Esophagus (tissue), 2 donors: Measurements from ENCODE around the gene PROSER2. TPM values are rescaled to one million over a fixed set of nuclear protein-coding genes. Genes with fewer than 3 reads are reported as not detected.

Experiments used
- H3K27ac ChIP-seq, 2 donors: one replicate each; pipeline ENCODE4 v1.5.1; 2013; ENCODE audit warnings: low read depth in 2 of 2, mild to moderate bottlenecking in 2 of 2, inconsistent platforms in 1 of 2, low read length in 1 of 2, moderate library complexity in 1 of 2
- H3K27me3 ChIP-seq, 2 donors: one replicate each; pipeline ENCODE4 v1.6.1; 2013; ENCODE audit warnings: low read length in 2 of 2, control low read depth in 1 of 2, mild to moderate bottlenecking in 1 of 2; ENCODE audit not compliant: insufficient read depth in 2 of 2, control insufficient read depth in 1 of 2
- H3K36me3 ChIP-seq, 2 donors: one replicate each; pipeline ENCODE4 v1.6.1; 2013; ENCODE audit warnings: low read length in 1 of 2; ENCODE audit not compliant: control insufficient read depth in 2 of 2, insufficient read depth in 2 of 2
- H3K4me1 ChIP-seq, 2 donors: one replicate each; pipeline ENCODE4 v1.6.1; 2013; ENCODE audit warnings: low read length in 1 of 2; ENCODE audit not compliant: control insufficient read depth in 2 of 2, insufficient read depth in 2 of 2
- H3K4me3 ChIP-seq, 2 donors: one replicate each; pipeline ENCODE4 v1.5.1; 2013; ENCODE audit warnings: low read length in 2 of 2, mild to moderate bottlenecking in 2 of 2, low read depth in 1 of 2, moderate library complexity in 1 of 2
- H3K9me3 ChIP-seq, 2 donors: one replicate each; pipeline ENCODE4 v1.6.1; 2013; ENCODE audit warnings: mild to moderate bottlenecking in 2 of 2, low read depth in 1 of 2, low read length in 1 of 2, moderate library complexity in 1 of 2; ENCODE audit not compliant: control insufficient read depth in 2 of 2, insufficient read depth in 1 of 2
- WGBS, 2 donors: extraction: QIAGEN DNeasy Blood & Tissue Kit; methylation state at CpG; one replicate each; pipeline ENCODE4 v1.1.7; 2013; 5-methylcytosine and 5-hydroxymethylcytosine counted together
- polyA plus RNA-seq, 2 donors: library from polyadenylated mRNA; stranded (reverse); fragments of 200-250 nt; gene quantifications; one replicate each; pipeline ENCODE4 v1.2.3, GENCODE V29; 2013
- donor health status: healthy with polysubstance abuse.
- donor health status: Bipolar disorder and iron deficiency.

Gene PROSER2
- polyA plus RNA-seq, 2 donors = 5.2 to 6.8 TPM

DNA sequence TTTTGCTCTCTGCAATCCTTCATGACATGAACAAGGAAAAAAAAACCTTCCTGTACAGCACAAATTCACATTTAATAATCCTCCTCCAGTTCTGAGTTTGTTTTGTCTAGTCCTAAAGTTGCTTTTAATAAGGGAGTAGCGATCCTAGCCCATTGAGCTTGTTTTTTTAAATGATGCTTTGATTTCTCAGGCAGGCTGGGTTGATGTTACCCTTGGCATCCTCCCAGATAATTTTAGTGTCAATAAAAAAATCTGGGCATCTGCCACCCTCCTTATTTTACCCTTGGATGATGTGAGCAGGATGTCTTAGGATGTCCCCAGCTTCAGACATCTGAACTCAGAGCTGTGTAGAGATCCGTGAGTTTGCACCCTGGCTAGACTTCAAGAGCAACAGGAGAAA lies 33.9 kb upstream of the PROSER2 start:
- Histone ChIP-seq H3K36me3 (no peaks in the 10 kb centered on the region), H3K27ac (no peak overlapping the region), H3K4me3 (no peak overlapping the region), H3K9me3 (no peaks in the 10 kb centered on the region), H3K4me1 (no peaks in the 10 kb centered on the region), H3K27me3 (no peaks in the 10 kb centered on the region)
- WGBS, 2 donors = 59 to 75% methylated on average over 2 of the region's 2 CpGs

DNA sequence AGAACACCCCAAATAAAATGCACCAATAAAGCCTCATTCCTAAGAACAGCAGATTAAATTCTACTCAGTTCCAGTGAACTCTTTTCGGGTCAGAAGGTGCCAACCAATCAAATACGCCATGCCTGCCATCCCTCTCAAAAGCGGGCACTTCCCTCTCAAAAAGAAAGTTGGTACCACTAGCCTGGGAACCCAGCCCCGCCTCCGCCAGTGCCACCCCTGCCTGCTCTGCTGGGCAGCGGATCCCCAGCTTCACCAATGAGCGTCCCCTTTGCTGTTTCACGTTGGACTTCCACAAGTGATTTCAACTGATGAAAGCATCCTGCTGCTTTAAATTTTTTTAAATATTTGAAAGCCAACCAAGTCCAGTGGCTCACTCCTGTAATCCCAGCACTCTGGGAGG lies 33.2 kb upstream of the PROSER2 start:
- no peaks in the 10 kb centered on the region for H3K9me3 ChIP-seq
- H3K27me3 ChIP-seq = no peaks in the 10 kb centered on the region
- H3K4me3 ChIP-seq = no peak overlapping the region
- no peak overlapping the region for H3K27ac ChIP-seq
- no peaks in the 10 kb centered on the region for H3K4me1 ChIP-seq
- WGBS, 2 donors = 86 to 87% methylated on average over 8 of the region's 8 CpGs
- no peaks in the 10 kb centered on the region for H3K36me3 ChIP-seq

DNA sequence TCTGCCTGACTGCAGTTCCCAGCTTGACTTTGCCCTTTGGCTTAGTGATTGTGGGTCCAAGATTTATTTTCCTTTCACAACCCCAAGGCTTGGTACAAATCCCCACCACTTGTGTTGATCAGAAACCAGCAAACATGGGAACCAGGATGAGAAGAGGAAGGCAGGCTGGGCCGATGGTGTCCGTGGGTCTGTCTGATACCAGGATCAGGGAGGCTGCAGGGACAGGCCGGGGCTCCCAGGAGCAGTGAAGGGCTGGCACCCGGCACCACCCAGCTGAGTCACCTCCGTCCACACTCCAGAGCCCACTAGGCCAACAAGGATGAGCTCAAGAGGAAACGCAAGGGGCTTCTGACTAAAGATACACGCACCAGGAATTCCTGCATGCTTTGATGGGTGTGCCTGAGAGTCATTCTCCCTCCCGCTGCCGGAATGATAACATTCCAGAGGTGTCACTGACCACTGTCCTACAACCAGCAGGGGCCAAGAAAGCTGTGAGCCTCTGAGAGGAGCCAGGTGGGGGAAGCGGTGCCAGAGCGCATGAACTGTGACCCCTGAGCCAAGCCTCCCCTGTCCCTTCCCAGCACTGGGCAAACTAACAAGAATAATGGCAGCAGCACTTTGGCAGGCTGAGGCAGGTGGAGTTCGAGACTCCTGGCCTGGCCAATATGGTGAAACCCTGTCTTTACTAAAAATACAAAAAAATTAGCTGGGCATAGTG lies 29.2 kb upstream of the PROSER2 start:
- H3K9me3 ChIP-seq = peaks cover 0 to 4% of the 10 kb centered on the region in 2 donors
- H3K4me3 ChIP-seq = no peak overlapping the region
- H3K4me1 ChIP-seq = no peaks in the 10 kb centered on the region
- 81 to 93% methylated on average over 12 of the region's 12 CpGs for WGBS, 2 donors
- no peak overlapping the region for H3K27ac ChIP-seq
- no peaks in the 10 kb centered on the region for H3K27me3 ChIP-seq
- H3K36me3 ChIP-seq = no peaks in the 10 kb centered on the region

DNA sequence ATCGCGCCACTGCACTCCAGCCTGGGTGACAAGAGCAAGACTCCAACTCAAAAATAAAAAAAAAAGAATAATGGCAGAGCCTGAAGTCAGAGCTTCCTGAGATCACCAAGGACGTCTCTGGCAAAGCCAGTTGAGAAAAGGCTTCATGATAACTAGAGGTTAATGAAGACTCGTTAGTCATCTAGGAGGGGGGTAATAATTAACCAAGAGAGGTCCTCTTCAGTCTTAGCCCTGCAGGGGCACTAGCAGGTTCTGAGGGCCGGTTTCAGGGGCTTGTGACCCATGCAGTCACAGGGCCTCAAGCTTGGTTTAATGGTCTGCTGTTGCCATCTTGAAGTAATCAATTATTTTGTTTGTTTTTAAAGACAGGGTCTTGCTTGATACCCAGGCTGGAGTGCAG lies 28.6 kb upstream of the PROSER2 start:
- H3K4me3 ChIP-seq = no peak overlapping the region
- H3K9me3 ChIP-seq = peaks cover 0 to 4% of the 10 kb centered on the region in 2 donors
- no peak overlapping the region for H3K27ac ChIP-seq
- no peaks in the 10 kb centered on the region for H3K36me3 ChIP-seq
- WGBS, 2 donors = 88 to 94% methylated on average over 5 of the region's 5 CpGs
- no peaks in the 10 kb centered on the region for H3K27me3 ChIP-seq
- no peaks in the 10 kb centered on the region for H3K4me1 ChIP-seq

DNA sequence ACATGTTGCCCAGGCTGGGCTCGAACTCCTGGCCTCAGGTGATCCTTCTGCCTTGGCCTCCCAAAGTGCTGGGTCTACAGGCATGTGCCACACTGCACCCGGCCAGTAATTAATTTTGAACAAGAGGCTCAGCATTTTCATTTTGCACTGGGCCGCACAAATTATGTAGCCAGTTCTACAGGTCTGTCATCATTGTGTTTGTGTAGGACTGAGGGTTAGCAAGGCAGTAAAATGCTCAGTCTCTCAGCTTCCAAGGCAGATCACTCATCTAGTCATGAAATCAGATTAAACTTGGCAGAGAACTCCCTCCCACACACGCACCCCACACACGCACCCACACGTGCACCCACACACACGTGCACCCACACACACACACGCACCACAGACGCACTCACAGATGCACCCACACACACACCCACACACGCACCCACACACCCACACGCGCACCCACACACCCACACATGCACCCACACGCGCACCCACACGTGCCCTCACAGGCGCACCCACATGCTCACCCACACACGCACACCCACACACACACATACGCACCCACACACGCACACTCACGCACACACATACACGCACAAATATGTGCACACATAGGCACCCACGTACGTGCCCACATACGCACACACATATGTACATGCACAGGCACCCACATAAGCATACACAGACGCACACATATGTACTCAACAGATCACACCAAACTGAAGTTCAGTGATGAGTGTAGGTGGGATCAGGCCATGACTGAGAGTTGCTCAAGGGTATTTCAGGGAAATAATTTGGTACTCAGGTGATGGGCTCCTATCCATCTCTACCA lies 27.8 kb upstream of the PROSER2 start:
- no peaks in the 10 kb centered on the region for H3K27me3 ChIP-seq
- WGBS, 2 donors = 89 to 91% methylated on average over 25 of the region's 25 CpGs
- no peak overlapping the region for H3K27ac ChIP-seq
- H3K4me1 ChIP-seq = no peaks in the 10 kb centered on the region
- H3K4me3 ChIP-seq = no peak overlapping the region
- no peaks in the 10 kb centered on the region for H3K36me3 ChIP-seq
- peaks cover 0 to 4% of the 10 kb centered on the region in 2 donors for H3K9me3 ChIP-seq

DNA sequence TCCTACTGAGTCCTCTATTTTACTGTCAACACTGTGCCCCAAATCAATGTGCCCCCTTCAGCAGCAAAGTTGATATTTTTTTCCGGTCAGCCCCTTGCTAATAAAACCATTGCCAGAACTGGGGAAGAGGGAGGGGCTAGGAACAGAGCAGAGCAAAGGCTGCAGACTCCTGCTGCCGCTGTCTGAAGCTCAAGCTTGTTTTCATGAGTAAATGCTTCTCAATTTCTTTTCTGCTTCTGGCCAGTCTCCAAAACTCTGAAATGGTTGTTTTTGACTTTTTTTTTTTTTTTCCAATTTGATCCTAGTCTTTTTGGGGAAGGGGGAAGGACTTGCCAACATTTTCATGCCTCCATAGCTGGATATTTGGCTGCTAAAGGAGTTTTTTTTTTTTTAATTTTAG lies 26.7 kb upstream of the PROSER2 start:
- 75 to 76% methylated on average over 2 of the region's 2 CpGs for WGBS, 2 donors
- H3K27ac ChIP-seq = no peak overlapping the region

DNA sequence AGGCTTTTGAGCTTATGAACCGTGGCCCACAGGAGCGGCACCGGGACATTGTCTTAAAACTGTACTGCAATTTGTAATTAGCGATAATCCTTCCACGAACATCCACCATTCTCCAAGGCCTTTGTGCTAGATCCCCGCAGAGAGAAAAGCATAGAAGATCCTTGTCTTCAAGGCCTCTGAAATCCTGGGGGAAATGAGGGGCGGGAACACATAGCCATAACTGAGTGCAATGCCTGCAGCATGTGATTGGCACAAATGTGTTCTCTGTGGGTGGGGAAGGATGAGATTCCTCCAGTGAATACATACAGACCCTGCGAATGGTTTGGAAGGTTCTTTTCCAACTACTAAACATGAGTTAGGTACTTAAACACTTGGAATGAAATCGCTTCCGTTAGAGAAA lies 25.9 kb upstream of the PROSER2 start:
- Histone ChIP-seq H3K4me1 (no peaks in the 10 kb centered on the region), H3K36me3 (no peaks in the 10 kb centered on the region), H3K27ac (no peak overlapping the region), H3K9me3 (peaks cover 0 to 4% of the 10 kb centered on the region in 2 donors), H3K4me3 (no peak overlapping the region), H3K27me3 (no peaks in the 10 kb centered on the region)
- WGBS, 2 donors = 93 to 96% methylated on average over 10 of the region's 10 CpGs

More for the DNA sequence above, 26.7 kb upstream of the PROSER2 start:
- H3K9me3 ChIP-seq = peaks cover 0 to 4% of the 10 kb centered on the region in 2 donors
- no peaks in the 10 kb centered on the region for H3K27me3 ChIP-seq
- no peaks in the 10 kb centered on the region for H3K36me3 ChIP-seq
- H3K4me3 ChIP-seq = no peak overlapping the region
- H3K4me1 ChIP-seq = no peaks in the 10 kb centered on the region

DNA sequence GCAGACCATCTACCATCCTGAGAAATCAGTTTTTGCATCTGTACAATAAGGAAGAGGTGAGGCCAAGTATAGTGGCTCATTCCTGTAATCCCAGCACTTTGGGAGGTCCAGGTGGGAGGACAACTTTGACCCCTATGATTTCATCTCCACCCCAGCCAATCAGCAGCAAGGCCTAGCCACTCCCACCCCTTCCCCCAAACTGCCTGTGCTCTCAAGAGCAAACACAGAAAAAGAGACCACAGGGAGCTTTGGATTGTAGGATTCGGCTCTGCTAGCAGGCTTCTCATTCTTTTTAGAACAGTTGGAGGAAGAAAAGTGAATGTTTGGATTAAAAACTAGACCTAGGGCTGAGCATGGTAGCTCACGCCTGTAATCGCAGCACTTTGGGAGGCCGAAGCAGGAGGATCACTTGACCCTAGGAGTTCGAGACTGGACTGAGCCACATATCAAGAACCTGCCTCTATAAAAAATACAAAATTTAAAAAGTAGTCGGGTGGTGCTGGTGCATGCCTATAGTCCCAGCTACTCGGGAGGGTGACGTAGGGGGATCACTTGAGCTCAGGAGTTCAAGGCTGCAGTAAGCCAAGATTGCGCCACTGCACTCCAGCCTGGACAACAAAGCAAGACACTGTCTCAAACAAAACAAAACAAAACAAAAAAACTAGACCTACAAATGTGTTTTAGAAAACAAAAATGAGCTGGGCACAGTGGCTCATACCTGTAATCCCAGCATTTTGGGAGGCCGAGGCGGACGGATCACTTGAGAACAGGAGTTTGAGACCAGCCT lies 25.1 kb upstream of the PROSER2 start:
- no peaks in the 10 kb centered on the region for H3K27me3 ChIP-seq
- WGBS, 2 donors = 89 to 92% methylated on average over 12 of the region's 12 CpGs
- no peak overlapping the region for H3K4me3 ChIP-seq
- no peaks in the 10 kb centered on the region for H3K4me1 ChIP-seq
- H3K9me3 ChIP-seq = peaks cover 0 to 4% of the 10 kb centered on the region in 2 donors
- no peaks in the 10 kb centered on the region for H3K36me3 ChIP-seq
- no peak overlapping the region for H3K27ac ChIP-seq

DNA sequence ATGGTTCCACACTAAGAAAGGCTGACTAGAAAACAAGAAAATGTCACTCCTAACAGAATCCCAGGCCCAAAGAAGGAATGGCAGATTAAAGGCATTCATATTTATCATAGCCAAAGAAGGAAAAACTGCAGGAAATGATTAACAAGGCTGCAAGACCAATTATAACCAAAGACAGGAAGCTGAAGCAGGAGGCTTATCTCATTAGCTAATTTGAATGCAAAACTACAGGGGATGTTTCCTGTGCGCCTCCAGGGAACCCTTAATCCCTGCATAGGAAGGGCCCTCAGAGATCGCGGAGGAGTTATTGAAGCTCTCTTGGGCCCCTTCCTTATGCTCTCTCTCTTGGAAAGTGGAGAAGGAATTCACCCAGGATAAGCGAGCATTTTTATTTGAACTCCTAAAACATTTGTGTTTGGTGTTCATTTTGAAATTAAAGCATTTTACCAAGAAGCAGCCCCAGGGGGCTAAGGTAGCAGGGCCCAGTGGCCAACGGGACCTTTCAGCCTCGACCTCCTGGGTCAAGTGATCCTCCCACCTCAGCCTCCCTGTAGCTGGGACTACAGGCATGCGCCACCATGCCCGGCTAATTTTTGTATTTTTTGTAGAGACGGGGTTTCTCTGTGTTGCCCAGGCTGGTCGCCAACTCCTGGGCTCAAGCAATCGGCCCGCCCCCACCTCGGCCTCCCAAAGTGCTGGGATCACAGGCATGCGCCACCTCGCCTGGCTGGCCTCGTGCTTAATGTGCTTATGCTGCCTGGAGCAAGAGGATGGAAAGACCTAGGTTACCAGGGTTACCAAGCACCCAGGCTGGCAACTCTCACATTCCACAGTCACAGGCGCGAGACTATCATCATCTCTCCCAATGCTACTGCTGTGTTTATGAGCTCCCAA lies 24.1 kb upstream of the PROSER2 start:
- H3K27ac ChIP-seq = no peak overlapping the region
- WGBS, 2 donors = 70 to 72% methylated on average over 18 of the region's 18 CpGs
- H3K27me3 ChIP-seq = no peaks in the 10 kb centered on the region
- H3K36me3 ChIP-seq = no peaks in the 10 kb centered on the region
- H3K4me3 ChIP-seq = no peak overlapping the region
- no peaks in the 10 kb centered on the region for H3K4me1 ChIP-seq
- peaks cover 0 to 4% of the 10 kb centered on the region in 2 donors for H3K9me3 ChIP-seq
